GM19395 (cell line): ENCODE measurements around the gene TCAP.
"Not testable (repeated sequence)": the region's sequence is repeated elsewhere in the genome, so short reads cannot be mapped to it uniquely, and the experiment has no call there.

ENCODE experiments used
- ATAC-seq: cut with Tn5 transposase; IDR thresholded peaks from one replicate; pipeline ENCODE4 v1.9.1; 2021; ENCODE audit warnings: mild to moderate bottlenecking, moderate library complexity; ENCODE audit not compliant: unreplicated experiment

The TCAP gene

DNA sequence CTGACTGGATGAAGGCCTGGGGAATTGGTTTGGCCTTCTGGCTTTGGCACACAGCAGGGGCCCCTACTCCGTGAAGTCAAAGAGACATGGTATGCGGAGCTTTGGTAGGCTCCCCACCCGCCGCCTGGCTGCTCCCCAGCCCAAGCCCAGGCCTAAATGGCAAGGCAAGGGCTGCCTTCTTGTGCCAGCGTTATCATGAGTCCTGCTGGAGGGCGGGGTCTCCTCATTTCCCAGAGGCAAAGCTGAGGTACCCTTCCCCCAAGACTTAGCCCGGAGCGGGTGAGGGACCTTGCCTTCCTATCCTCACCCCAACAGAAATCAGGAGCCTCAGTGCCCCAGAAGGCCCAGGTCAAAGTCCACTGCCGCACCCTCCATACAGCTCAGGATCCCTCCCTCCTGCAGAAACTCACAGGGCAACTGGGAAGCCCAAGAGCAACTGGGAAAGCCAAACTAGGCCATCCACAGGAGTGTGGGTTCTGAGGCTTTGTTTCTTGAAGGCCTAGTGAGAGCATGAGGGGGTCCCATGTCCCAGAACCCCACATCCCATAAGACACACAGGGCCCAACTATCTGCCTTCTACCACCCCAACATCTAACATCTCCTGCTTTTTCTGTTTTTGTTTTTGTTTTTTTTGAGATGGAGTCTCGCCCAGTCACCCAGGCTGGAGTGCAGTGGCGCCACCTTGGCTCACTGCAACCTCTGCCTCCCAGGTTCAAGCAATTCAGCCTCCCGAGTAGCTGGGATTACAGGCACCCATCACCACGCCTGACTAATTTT, 13.4 kb downstream of the TCAP start:
- no peak for ATAC-seq

GRCh38 chr17:39679521-39680192, 14.5 kb downstream of the TCAP start:
- no peak for ATAC-seq

DNA sequence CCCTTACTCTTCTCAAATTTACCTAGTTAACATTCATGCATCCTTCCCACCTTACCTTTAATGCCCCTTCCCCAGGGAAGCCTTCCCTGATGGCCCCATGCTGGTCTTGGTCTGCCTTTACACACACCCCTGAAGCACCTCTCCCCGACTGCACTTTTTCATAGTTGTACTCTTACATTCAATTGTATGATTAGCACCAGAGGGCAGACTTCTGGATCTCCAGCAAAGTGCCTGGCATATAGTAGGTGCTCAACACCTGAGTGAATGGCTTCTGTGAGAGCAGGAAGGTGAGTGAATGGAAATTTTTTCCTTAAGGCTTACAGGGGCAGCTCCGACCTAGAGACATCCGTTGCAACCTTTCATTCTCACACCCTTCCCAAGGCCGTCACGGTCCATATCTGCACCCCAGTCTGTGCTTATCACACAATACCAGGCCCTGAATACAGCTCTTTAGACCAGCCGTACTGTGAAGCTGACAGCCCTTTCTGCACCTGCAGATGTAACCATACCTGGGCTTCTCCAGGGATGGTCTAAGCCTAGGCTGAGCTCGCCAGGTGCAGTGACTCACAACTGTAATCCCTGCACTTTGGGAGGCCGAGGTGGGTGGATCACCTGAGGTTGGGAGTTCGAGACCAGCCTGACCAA, 18.3 kb downstream of the TCAP start:
- no peak for ATAC-seq

- ATAC-seq: no peak
Observed at GRCh38 chr17:39684369-39685192, 19.4 kb downstream of the TCAP start.

- no peak for ATAC-seq
Observed at GRCh38 chr17:39687101-39687545, 22.0 kb downstream of the TCAP start.

GRCh38 chr17:39687546-39688474, 22.7 kb downstream of the TCAP start, which contains the start of gene PGAP3:
TSS of gene PGAP3 (minus strand) at chr17:39688057. CDS start at chr17:39688014, 43 bp downstream.
- peak; percentile 89 for ATAC-seq

DNA sequence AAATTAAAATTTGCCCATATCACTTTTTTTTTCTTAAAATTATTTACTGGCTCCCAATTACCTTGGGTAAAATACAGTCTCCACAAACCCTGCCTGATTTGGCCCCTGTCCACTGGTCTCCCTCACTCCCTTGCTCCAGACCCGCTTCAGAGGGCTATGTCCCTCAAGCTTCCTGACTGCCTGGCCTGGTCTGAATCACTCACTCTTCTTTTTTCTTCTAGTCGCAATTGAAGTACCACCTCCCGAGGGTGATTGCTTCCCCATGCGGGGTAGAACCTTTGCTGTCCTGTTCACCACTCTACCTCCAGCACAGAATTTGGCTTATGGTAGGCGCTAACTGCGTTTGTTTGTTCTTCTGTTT, 23.3 kb downstream of the TCAP start:
- no peak for ATAC-seq

DNA sequence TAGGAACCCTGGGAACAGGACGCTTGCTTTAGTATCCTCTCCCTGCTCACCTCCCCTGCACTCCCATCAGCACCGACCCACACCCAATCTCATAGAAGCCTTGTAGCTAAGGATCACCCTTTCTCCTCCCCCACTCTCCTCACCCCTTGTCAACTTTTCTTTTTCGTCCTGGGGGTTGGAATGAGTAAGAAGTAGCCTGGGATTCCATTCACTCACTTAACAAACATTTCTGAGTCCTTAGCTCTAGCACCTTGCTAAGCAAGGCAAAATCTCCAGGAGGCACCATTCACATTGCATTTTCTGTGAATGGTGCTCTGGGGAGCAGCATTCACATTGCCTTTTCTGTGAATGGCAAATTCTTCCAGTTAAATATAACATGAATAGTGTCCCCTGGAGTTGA, 23.8 kb downstream of the TCAP start:
- no peak for ATAC-seq

DNA sequence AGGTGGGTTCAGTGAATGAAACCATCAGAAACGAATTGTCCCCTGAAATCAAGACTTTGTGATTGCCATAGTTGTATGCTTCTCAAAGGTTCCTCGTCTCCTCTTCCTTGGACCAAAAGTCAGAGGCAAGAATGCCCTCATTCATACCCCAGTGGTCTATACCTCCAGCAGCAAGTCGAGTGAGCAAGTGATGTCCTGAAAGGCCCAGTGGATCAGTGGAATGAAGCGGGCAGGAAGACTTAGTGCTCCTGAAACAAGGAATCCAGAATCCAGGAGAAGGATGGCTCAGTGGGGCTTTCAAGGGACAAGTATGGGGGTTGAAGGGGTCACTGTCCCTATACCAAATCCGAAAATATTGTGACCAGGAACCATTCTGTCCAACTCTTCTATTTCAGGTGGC, 29.4 kb downstream of the TCAP start:
- ATAC-seq: no peak

GRCh38 chr17:39695089-39695474, 29.9 kb downstream of the TCAP start:
- no peak for ATAC-seq

GRCh38 chr17:39696731-39697130, 31.6 kb downstream of the TCAP start:
- ATAC-seq: no peak

- ATAC-seq: no peak
Observed at GRCh38 chr17:39697961-39698360, 32.8 kb downstream of the TCAP start.

- ATAC-seq: not testable (repeated sequence)
Observed at GRCh38 chr17:39699157-39699817, 34.1 kb downstream of the TCAP start.

GRCh38 chr17:39699818-39700147, 34.6 kb downstream of the TCAP start, which contains the start of gene ERBB2:
TSS of gene ERBB2 (plus strand) at chr17:39700064. CDS start at chr17:39700239, 175 bp downstream.
- ATAC-seq: no peak

GRCh38 chr17:39700148-39700987, 35.2 kb downstream of the TCAP start:
- no peak for ATAC-seq

DNA sequence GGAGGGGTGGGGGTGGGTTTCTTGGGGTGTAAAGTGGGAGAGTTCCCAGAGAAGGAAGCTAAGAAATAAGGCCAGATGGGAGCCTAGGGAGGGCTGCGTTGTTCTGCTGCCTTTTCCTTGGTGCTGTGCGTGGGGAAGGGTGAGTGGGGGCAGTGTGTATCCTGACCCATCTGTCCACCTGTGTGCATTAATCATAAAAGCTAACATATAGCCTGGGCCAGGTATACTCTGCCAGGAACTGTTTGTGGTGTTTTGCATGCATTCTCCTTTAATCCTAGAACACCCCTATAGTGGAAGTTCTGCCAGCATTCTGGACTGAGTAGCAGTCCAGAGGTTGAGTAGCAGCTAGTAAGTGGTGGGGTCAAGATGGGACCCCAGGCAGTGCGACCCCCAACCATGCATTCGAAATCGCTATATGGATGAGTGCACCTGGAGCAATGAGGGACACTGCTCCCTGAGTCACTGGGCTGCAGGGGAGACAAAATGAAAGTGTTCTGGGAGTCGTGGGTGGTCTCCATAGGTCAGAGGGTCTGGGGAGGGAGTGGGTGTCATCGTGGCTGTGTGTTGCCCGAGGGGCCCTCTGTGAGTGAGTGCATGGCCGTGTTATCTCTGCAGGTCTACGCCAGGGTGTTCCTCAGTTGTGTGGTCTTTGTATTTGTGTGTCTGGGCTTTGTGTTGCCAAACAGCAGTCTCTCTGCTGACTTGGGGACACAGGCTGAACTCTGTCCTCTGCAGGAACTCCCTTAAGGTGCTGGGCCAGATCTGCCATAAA, 36.0 kb downstream of the TCAP start:
- no peak for ATAC-seq

DNA sequence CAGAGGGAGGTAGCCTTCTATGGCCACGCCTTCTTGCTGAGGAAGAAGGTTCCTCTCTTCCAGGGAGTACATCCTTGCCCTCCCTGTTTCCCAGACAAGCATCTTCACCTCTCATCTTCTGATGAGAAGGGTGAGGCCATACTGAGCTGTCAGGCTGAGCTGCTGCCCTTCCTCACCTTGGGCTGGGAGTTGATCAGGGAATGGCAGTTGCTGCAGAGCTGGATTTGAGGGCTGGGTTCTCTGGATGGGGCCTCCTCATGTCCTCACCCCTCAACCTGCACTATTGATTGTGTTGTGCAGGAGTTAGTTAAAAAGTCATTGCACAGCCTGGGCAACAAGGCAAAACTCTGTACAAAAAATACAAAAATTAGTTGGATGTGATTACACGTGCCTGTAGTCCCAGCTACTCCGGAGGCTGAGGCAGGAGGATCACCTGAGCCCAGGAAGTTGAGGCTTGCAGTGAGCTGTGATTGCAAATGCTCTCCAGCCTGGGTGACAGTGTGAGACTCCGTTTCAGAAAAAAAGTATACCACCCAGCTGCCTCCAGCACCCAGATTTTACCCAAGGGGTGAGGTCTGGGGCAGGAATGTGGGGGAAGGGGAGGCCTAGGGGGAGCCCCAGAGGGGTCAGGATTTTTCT, 36.8 kb downstream of the TCAP start:
- no peak for ATAC-seq
